UCSD-AML1 (cell line): ENCODE measurements around the gene PARL.
"Not testable (repeated sequence)": the region's sequence is repeated elsewhere in the genome, so short reads cannot be mapped to it uniquely, and the experiment has no call there.

Experiments
- DNase-seq: peaks from one replicate; lab custom pipeline; 2025; ENCODE audit not compliant: unreplicated experiment; lab: John Stamatoyannopoulos, UW

PARL gene

DNA sequence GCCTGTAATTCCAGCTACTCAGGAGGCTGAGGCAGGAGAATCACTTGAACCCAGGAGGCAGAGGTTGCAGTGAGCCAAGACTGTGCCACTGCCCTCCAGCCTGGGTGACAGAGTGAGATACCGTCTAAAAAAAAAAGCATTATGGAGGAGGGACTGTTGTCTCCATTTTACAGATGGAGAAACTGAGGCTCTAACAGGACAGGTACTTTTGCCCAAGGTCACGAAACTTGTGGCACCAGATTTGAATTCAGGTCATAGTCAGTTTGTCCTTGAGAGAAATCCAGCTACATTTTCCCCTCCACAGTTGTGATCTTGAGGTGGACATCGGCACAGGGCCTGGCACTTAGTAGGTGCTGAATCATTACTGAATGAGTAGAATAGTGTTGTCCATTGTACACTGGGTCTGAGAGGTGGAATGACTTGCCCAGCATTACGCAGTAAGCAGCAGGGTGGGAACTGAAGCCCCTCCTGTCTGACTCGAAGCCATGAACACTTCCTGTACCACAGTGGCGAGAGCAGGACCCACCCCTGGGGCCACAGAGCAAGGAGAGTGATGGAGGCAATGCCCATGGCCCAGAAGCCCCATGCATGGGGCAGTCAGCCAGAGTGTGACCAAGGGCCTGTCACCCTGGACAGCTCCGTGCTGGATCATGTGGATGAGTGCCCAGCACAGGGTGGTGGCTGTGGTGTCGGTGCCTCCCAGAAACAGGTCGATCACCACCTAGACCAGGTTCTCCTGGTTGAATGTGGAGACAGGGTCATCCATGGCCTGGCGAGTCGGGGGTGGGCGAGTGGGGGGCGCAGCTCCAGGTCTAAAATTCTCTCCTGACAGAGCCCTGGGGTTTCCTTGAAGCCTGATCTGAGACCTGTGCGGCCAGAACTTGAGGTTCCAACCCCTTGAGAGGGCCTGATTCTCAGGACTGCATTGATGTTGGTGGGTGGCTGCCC is 20.4 kb upstream of the PARL start:
- no peak for DNase-seq

DNA sequence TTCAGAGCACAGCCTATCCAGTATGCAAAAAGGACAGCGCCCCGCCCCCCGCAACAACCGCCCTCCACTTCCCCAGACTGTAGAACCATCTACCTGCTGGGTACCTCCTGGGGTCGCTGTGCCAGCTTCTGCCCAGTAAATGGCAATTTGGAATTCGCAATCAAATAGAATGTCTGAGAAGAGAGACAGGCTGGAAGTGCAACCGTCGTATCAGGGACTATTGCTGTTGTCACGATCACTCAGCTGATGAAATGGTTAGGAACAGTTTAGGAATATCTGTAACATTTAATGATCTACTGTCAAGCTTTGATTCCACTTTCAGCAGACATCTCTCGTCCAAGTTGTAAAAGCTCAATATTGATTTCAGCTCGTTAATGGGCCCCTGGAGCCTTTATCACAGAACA is 13.3 kb upstream of the PARL start:
- no peak for DNase-seq

DNA sequence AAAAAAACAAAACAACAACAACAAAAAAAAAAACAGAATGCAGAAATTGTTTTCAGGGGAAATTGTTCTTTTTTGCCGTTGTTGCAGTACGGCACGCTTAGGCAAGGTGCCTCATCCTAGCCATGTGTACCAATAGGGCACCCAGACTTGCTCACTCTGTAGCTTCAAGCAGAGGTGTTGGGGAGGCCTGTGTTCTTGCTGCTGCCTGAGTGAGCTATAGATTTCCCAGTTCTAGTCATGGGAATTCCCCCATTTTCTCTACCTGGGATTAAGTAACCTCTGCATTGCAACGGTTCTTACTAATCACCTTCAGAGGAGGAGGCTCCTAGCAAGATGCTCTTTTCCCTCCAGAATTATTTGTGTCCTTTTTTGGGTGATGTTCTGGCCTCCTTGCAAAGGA is 12.9 kb upstream of the PARL start:
- no peak for DNase-seq

DNA sequence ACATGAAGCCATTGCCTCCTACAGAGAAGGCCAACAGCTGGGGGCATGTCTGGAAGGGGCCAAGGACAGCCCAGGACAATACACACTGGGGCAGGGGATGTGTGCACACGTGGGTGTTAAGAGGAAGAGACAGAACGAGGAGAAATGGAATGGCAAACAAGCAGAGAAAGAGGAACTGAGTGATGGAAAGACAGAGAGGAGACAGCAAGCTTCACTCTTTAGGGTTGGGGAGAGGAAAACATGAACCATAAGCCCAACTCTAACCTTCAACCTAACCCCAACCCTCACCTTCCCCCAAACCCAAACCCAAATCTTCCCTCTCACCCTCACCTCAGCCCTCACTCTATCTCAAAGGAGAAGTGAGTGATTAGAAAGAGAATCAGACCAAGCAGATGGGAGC is 11.9 kb upstream of the PARL start:
- DNase-seq = no peak

DNA sequence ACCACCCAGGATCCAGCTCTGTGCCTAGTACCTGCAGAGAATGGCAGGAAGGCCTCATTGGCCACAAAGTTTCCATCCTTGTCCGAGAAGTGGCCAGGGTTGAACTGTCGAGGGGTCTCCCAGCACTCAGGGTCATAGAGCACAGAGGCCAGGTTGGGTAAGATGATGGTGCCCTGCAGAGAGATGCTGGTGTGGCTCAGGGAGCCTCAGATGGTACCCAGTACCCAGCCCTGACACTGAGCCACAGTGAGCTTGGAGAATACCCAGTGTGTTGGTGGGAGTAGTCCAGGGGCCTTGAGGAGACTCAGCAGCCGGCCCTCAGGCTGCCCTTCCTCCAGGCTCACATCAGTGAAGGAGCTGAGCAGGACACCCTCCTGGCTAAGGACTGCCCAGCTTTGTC is 11.5 kb upstream of the PARL start:
- no peak for DNase-seq

DNA sequence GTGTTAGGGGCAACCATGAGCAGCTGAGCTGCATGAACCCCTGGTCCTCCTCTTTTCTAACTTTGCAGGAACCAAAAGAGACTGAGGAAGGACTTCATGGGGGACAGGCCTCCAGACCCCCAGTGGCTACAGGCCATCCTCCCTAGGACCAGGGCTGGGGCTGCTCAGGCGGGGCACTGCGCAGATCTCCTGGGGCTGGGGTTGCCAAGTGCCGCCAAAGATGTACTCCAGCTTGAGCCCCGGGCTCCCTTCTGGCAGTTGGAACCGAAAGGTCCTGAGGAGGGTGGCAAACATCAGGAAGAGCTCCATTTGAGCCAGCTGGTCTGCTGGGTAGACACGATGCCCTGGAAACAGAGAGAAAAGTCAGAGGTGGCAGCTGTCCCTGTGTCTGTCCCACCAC is 11.1 kb upstream of the PARL start:
- no peak for DNase-seq

DNA sequence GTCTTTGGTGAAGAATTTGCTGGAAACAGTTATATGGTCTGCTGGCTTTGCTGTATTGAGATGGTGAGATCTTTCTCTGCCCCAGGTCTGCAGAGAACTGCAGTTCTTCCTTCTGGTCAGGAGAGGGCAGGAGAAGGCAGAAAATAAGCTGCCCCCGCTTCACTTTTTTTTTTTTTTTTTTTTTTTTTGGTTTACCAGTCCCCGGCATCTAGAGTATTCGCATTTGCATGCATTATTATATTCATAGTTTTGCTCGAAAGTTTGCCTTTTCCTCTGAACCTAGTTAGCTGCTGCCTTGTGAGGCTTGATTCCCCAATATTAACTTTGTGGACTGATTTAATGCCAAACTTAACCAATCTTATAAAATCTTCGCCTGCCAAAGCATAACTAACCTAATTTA is 10.6 kb upstream of the PARL start:
- no peak for DNase-seq

DNA sequence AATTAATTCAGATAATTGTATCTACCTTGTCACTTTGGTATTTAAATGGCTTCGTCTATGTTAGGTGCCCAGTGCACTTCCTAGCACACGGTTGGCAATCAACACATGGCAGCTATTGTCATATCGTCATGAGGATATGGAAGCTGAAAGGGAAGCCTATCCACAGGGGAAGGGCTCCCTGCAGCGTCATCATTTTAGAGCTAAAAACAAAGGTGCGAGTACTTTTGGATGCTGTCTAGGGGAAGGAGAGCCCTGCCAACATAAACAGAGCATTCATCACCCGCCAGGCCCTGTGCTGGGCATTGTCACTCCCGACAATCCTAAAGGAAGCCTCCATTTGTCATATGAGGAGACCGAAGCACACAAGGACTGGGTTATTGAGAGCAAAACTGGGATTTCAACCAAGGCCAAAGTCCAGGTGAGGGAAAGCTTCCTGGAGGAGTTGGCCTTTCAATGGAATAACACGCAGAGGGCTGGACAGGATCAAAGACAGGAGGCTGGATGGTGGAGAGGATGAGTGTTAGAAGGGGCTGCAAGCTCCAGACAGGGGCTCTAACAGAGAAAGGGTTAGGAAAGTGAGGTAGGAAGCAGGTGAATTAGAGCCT is 8.0 kb upstream of the PARL start:
- DNase-seq = no peak

DNA sequence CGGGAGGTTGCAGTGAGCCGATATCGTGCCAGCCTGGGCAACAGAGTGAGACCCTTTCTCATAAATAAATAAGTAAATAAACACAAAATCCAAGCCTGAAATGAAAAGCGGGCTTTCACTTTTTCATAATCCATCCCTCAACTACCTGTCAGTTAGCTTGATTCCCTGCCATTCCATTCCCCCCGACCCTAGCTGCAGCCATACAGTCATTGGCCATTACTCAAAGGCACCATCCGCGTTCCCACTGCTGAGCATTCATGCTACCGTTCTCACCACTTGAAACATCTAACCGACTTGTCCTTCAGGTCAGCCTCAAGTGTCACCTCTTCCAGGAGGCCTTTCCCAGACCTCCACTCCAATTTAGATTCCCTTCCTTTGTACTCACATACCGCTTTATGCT is 1.1 kb upstream of the PARL start:
- DNase-seq = no peak

DNA sequence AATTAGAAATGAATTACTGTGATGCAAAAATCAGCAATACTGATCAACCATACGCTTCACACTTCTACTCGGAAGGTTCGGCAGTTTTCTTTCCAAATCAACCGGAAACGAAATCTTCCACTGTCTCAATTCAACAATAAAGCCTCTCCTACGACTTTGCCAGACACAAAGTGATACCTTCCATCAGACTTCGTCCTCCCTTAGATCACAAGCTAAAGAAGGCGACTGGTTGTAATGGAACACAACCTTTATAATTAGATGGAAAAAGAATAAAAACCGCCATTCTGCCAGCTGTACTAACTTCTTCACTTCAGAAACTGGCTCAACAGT is 618 bp downstream of the PARL start:
- no peak for DNase-seq

DNA sequence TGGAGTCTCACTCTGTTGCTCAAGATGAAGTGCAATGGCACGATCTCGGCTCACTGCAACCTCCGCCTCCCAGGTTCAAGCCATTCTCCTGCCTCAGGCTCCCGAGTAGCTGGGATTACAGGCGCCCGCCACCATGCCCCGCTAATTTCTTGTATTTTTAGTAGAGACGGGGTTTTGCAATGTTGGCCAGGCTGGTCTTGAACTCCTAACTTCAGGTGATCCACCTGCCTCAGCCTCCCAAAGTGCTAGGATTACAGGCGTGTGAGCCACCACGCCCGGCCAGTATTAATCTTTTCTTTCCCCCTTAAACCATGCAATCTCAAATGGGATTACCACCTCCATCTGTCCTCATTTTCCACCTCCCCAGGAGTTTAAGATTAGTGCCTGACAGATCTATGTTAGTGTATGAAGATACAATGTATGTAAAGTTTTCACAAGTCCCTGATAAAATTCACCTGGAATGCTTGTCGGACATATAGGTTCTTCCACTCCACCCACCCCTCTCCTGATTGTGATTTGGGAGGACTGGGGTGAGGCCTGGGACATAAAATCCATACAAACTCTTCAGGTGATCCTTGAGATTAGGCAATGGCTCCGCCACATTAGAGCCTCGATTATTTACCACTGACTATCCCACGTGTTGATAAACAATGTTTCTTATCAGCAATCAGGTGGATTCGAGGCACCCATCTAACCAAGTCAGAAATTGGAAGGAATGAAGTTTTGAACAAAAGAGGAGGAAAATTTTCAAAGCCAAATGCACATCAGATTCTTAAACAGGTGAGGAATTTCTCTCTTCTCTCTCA is 1.2 kb downstream of the PARL start:
- no peak for DNase-seq

DNA sequence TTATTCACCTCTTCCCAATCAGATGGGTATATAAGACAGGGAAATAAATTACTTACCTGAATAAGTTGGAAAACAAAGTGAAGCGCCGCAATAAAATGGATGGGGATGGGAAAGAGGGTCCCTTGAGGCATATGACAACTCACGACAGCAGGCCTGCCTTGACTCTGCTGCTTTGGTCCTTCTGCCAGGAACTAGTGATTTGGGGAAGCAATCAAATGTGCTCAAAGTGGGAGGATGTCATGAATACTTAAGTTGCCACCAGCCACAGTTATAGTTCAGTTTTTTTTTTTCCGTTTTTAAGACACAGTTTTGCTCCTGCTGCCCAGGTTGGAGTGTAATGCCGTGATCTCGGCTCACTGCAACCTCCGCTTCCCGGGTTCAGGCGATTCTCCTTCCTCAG is 4.6 kb downstream of the PARL start:
- DNase-seq = no peak

DNA sequence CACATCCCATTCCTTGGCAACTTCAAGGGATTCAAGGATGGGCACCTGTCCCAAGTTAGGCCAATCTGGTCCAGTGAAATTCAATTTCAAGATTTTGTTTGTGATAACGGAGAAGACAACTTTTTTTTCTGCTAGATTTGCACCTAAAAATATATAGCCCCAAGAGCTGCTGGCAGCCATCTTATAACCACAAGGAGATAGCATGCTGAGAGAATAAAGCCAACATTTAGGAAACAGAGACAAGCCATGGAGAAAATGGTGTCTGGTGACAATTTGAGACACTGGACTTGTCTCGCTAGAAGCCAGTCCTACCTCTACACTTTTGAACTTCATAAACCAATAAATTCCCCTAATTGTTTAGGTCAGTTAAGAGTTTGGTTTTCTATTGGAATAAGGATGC is 5.4 kb downstream of the PARL start:
- DNase-seq = no peak

DNA sequence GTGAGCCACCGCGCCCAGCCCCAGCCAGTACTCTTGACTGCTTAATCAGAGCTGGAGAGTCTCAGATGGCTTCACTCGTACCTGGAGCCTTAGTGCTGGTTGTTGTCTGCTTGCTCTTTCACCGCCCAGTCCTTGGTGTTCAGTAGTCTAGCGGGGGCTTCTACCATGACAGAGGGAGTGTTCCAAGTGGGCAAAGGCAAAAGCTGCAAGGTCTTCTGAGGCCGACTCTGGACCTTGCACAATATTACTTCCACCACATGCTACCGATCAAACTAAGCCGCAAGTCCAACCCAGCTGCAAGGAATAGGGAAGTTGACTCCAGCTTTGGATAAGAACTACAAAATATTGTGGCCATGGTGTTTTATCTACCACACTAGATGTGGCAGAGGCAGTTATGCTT is 6.6 kb downstream of the PARL start:
- peak; percentile 54 for DNase-seq

DNA sequence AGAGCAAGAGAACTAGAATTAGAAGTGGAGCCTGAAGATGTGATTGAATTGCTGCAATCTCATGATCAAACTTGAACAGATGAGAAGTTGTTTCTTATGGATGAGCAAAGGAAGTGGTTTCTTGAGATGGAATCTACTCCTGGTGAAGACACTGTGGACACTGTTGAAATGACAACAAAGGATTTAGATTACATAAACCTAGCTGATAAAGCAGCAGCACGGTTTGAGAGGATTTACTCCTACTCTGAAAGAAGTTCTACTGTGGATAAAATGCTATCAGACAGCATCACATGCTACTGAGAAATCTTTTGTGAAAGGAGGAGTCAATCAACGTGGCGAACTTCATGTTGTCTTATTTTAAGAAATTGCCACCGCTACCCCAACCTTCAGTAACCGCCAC is 7.5 kb downstream of the PARL start:
- DNase-seq = not testable (repeated sequence)

DNA sequence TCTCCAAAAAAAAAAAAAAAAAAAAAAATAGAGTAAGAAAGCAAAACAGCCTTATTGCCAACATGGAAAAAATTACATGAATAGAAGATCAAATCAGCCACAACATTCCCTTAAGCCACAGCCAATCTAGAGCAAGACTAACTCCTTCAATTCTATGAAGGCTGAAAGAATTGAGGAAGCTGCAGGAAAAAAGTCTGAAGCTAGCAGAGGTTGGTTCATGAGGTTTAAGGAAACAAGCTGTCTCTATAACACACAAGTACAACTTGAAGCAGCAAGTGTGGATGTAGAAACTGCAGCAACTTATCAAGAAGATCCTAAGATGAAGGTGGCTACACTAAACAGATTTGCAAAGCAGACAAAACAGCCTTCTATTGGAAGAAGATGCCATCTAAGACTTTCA is 9.3 kb downstream of the PARL start:
- no peak for DNase-seq

DNA sequence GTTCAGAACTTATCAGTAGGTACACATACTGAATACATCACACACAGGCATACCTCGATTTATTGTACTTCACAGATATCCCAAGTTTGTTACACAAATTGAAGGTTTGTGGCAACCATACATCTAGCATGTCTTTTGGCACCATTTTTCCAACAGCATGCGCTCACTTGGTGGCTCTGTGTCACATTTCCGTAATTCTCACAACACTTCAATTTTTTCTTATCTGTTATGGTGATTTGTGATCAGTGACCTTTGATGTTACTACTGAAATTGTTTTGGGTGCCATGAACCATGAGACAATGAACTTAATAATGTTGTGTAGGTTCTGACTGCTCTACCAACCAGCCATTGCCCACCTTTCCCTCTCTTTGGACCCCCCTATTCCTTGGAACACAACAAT is 10.8 kb downstream of the PARL start:
- DNase-seq = no peak

DNA sequence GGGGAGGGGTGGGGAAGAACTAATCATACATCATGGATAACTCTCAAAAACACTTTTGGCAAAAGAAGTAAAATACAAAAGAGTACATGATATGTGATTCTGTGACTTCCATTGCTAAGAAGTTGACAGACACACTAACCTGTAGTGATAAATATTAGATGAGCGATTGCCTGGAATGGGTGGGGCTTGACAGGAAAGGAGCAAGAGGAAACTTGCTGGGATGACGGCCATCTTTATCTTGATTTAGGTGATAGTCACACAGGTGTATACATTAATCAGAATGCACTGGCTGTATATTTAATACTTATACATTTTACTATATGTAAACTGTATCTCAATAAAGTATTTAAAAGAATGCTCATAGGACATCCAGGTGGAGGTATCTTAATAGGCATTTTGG is 13.1 kb downstream of the PARL start:
- no peak for DNase-seq

DNA sequence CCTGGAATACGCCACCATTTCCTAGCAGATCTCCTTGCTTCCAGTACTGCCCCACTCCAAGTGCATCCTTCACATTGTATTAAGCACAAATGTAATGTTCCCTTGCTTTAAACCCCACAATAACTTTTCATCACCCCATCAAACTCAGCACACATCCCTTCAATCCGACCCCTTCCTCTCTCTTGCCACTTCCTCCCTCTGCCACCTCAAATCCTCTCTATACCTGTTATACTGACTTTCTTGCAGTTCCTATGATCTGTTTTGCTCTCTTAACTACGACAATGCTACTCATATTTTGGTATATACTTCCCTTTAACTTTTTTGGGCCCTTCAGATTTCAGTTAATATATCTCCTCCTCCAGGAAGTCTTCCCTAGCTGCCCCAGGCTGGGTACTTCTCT is 14.1 kb downstream of the PARL start:
- DNase-seq = no peak

DNA sequence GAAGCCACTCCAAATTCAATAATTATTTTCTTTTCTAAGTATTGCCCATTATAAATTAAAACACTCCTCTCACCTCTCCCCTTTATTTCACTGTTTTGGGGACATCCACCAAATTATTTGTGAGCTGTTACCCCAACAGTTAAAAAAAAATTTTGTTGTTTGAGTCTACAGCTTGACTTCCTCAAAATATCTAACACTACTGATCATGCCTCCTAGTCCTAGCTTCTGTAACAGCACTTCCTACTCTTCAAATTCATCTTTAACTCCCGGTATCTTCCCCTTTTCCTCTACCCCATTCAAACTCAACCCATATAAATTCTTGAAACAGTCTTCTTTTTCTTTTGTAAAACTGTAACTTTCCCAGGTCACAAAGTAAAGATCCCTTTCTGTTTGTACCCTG is 15.9 kb downstream of the PARL start:
- no peak for DNase-seq

DNA sequence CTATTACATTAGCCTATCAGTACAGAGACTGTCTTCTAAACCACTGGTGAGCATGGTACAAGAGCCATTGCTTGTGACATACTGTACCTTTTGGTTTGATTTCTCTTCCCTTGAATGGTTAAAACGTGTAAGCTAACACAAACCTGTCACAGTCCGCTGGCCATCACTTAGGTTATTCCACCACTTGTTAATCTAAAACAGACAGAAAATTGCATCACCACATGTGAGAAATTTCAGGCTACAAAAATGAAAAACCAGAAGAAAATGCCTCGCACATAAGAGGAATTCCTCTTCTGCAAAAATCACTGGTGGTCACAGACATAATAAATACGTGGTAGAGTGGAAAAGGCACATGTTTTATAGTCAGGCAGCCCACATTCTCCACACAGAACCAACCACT is 22.1 kb downstream of the PARL start:
- no peak for DNase-seq

DNA sequence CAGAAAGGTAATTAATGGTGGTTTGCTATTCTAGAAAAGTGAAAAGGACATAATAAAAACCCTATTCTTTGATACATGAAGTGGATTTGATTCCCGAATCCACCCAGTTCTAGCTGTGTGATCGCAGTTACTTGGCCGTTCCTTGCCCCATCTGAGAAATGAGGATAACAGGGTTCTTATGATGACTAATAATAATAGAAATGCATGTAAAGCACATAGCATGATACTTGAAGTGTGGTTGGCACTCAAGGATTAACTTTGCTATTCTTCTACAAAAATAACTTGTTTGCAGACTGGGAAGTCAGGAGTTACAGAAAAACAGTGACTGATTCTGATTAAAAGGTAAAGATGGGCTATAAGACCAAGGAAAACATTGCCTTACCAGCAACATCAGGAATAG is 26.8 kb downstream of the PARL start:
- DNase-seq = no peak
